ENCODE data around the gene AFG1L. TPM values are rescaled to one million over a fixed set of nuclear protein-coding genes. Genes with fewer than 3 reads are reported as not detected.

Gene AFG1L
- total RNA-seq, 1 experiment from 2014 or later, result 8.2 TPM

DNA sequence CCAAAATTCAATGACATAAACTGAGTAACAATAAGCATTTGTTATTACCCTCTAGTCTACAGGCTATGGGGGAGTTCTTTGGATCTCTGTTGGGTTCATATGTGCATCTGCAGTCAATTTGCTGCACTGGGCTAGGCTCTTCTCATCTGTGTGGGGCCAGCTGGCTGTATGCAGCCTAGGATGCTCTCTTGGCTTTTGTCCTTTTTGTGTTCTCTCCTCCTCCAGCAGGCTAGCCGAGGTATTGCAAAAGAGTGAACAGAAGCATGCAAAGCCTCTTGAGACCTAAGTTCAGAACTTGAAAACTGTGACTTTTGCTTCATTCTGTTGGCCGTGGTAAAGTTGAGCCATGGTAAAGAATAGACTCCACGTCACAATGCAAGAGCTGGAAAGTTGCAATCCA, 203.0 kb downstream of the AFG1L start:
- Mint-ChIP-seq H3K4me1 (ENCODE audit: insufficient read depth, unreplicated experiment) (no peaks in the 10 kb centered on the region), H3K27me3 (ENCODE audit: insufficient read depth, unreplicated experiment) (no peaks in the 10 kb centered on the region), H3K9me3 (ENCODE audit: unreplicated experiment) (no peaks in the 10 kb centered on the region), H3K27ac (ENCODE audit: low read depth, unreplicated experiment) (no peak overlapping the region), H3K4me3 (ENCODE audit: unreplicated experiment) (no peak overlapping the region), H3K36me3 (ENCODE audit: insufficient read depth, unreplicated experiment) (no peaks in the 10 kb centered on the region)
- CTCF ChIA-PET, result interaction anchor here (0.7 to 2.0 kb wide), 9 partner anchors 15 to 825 kb away, joined by 3 to 6 read pairs (median 3); partner anchors contain the start of gene SNX3
- POLR2A ChIA-PET, result interaction anchor here (0.9 kb wide), 1 partner anchor 237 kb away, joined by 4 read pairs; the partner anchor contains the start of gene SNX3
- TF ChIP-seq, protein P1, sequence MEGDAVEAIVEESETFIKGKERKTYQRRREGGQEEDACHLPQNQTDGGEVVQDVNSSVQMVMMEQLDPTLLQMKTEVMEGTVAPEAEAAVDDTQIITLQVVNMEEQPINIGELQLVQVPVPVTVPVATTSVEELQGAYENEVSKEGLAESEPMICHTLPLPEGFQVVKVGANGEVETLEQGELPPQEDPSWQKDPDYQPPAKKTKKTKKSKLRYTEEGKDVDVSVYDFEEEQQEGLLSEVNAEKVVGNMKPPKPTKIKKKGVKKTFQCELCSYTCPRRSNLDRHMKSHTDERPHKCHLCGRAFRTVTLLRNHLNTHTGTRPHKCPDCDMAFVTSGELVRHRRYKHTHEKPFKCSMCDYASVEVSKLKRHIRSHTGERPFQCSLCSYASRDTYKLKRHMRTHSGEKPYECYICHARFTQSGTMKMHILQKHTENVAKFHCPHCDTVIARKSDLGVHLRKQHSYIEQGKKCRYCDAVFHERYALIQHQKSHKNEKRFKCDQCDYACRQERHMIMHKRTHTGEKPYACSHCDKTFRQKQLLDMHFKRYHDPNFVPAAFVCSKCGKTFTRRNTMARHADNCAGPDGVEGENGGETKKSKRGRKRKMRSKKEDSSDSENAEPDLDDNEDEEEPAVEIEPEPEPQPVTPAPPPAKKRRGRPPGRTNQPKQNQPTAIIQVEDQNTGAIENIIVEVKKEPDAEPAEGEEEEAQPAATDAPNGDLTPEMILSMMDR (IDR thresholded peaks at IDR 0.05; ENCODE audit: unreplicated experiment), result peak; percentile 32
- DNase-seq (ENCODE audit: unreplicated experiment), result peak; percentile 53
- BruUV-seq (replicated peaks), result no TSS peak
- intact Hi-C loops (cut with micrococcal nuclease), result loop anchor here (1.0 kb wide), 1 partner anchor 383 kb away; no protein-coding TSS in a partner anchor

DNA sequence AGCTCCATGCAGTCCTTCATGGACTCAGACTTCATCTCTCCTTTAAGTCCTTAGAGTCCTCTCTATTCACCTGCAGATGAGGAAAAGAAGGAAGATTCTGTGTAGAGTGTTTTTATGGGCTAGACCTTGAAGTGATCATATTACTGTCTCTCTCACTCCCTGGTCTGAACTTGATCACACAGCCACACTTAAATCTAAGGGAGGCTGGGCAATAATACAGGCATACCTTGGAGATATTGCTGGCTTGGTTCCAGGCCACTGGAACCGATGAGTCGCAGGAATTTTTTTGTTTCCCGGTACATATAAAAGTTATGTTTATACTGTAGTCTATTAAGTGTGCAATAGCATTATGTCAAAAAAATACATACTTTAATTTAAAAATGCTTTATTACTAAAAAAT, 206.7 kb downstream of the AFG1L start:
- intact Hi-C loops (cut with micrococcal nuclease), result no loop called here
- Mint-ChIP-seq H3K27ac (ENCODE audit: low read depth, unreplicated experiment) (no peak overlapping the region), H3K4me3 (ENCODE audit: unreplicated experiment) (no peak overlapping the region), H3K36me3 (ENCODE audit: insufficient read depth, unreplicated experiment) (peaks cover 6% of the 10 kb centered on the region), H3K4me1 (ENCODE audit: insufficient read depth, unreplicated experiment) (no peaks in the 10 kb centered on the region), H3K9me3 (ENCODE audit: unreplicated experiment) (no peaks in the 10 kb centered on the region), H3K27me3 (ENCODE audit: insufficient read depth, unreplicated experiment) (no peaks in the 10 kb centered on the region)
- peak; percentile 47 for DNase-seq (ENCODE audit: unreplicated experiment)
- CTCF ChIA-PET, result interaction anchor here (3.6 kb wide), 1 partner anchor 9 kb away, joined by 16 read pairs; no protein-coding TSS in a partner anchor
- no TSS peak for BruUV-seq (replicated peaks)
- POLR2A ChIA-PET, result no interaction called here
- TF ChIP-seq, protein P1 (IDR thresholded peaks at IDR 0.05; ENCODE audit: unreplicated experiment), result no peak

DNA sequence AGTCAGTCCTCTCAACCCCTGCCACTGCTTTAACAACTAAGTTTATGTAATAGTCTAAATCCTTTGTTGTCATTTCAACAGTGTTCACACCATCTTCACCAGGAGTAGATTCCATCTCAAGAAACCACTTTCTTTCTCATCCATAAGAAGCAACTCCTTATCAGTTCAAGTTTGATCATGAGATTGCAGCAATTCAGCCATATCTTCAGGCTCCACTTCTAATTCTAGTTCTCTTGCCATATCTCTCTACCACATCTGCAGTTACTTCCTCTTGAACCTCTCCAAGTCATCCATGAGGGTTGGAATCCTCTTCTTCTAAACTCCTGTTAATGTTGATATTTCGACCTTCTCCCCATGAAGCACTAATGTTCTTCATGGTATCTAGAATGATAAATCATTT, 208.0 kb downstream of the AFG1L start:
- no TSS peak for BruUV-seq (replicated peaks)
- H3K36me3 Mint-ChIP-seq (ENCODE audit: insufficient read depth, unreplicated experiment), result peaks cover 6% of the 10 kb centered on the region
- CTCF ChIA-PET, result interaction anchor here (3.6 kb wide), 1 partner anchor 10 kb away, joined by 16 read pairs; no protein-coding TSS in a partner anchor
- no peaks in the 10 kb centered on the region for H3K9me3 Mint-ChIP-seq (ENCODE audit: unreplicated experiment)
- H3K4me1 Mint-ChIP-seq (ENCODE audit: insufficient read depth, unreplicated experiment), result no peaks in the 10 kb centered on the region
- no peak for DNase-seq (ENCODE audit: unreplicated experiment)
- intact Hi-C loops (cut with micrococcal nuclease), result no loop called here
- H3K27ac Mint-ChIP-seq (ENCODE audit: low read depth, unreplicated experiment), result no peak overlapping the region
- no peak overlapping the region for H3K4me3 Mint-ChIP-seq (ENCODE audit: unreplicated experiment)
- TF ChIP-seq, protein P1 (IDR thresholded peaks at IDR 0.05; ENCODE audit: unreplicated experiment), result no peak
- H3K27me3 Mint-ChIP-seq (ENCODE audit: insufficient read depth, unreplicated experiment), result no peaks in the 10 kb centered on the region
- POLR2A ChIA-PET, result no interaction called here

DNA sequence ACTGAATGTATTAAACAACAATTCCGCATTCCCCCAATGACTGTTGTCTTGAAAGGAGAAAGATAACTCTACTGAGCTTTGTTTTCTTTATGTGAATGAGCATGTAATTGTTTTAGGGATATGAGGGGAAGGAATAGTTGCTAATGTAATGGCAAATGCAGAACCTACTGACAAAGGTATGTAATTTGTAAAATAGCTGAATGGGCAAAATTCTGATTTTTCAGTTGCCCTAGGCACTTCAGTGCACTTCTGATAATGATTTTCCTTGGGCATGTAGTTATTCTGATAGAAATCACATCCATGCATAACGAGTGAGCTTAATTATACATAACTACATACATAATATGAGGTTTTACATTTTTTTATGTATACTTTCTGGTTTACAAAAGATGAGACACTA, 212.5 kb downstream of the AFG1L start:
- ChIA-PET CTCF (interaction anchor here (0.6 to 1.3 kb wide), 3 partner anchors 15 to 527 kb away, joined by 3 to 7 read pairs (median 7); no protein-coding TSS in a partner anchor), POLR2A (no interaction called here)
- Mint-ChIP-seq H3K9me3 (ENCODE audit: unreplicated experiment) (no peaks in the 10 kb centered on the region), H3K27ac (ENCODE audit: low read depth, unreplicated experiment) (no peak overlapping the region), H3K27me3 (ENCODE audit: insufficient read depth, unreplicated experiment) (no peaks in the 10 kb centered on the region), H3K4me3 (ENCODE audit: unreplicated experiment) (no peak overlapping the region), H3K4me1 (ENCODE audit: insufficient read depth, unreplicated experiment) (no peaks in the 10 kb centered on the region), H3K36me3 (ENCODE audit: insufficient read depth, unreplicated experiment) (peaks cover 9% of the 10 kb centered on the region)
- TF ChIP-seq, protein P1 (IDR thresholded peaks at IDR 0.05; ENCODE audit: unreplicated experiment), result no peak
- DNase-seq (ENCODE audit: unreplicated experiment), result no peak
- no TSS peak for BruUV-seq (replicated peaks)
- intact Hi-C loops (cut with micrococcal nuclease), result no loop called here

Data from MCF 10A (cell line).